ENCODE results near the gene ROBO3.

Gene ROBO3

DNA sequence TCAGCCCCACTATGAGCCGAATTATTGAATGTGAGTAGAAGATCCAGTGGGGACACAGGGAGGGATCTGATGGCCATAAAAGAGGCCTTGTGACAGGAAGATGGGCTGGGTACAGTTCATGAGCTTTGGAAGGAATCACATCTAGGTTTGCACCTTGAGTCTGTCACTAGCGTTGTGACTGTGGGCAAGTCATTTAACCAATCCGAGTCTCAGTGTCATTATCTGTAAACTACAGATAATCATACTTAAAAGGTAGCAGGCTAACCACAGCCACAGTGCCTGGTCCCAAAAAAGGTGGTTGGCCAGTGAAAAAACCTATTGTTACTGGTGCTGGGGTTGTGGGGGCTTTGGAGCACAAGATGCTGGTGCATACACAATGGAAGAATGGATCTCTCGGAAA is 57.6 kb downstream of the ROBO3 start:
- Histone ChIP-seq H3K27me3 (ENCODE audit: insufficient read depth, poor library complexity, severe bottlenecking) (no peaks in the 10 kb centered on the region), H3K27ac (replicated peaks) (no peak overlapping the region), H3K4me3 (replicated peaks; ENCODE audit: insufficient read depth, low read length) (no peak overlapping the region)
- no peak for DNase-seq (ENCODE audit: low read depth in 1 of 2, low spot score in 1 of 2)
- no peak for TF ChIP-seq SPI1 (IDR thresholded peaks at IDR 0.05; ENCODE audit: borderline replicate concordance, low read depth)
- TF ChIP-seq, protein P1, sequence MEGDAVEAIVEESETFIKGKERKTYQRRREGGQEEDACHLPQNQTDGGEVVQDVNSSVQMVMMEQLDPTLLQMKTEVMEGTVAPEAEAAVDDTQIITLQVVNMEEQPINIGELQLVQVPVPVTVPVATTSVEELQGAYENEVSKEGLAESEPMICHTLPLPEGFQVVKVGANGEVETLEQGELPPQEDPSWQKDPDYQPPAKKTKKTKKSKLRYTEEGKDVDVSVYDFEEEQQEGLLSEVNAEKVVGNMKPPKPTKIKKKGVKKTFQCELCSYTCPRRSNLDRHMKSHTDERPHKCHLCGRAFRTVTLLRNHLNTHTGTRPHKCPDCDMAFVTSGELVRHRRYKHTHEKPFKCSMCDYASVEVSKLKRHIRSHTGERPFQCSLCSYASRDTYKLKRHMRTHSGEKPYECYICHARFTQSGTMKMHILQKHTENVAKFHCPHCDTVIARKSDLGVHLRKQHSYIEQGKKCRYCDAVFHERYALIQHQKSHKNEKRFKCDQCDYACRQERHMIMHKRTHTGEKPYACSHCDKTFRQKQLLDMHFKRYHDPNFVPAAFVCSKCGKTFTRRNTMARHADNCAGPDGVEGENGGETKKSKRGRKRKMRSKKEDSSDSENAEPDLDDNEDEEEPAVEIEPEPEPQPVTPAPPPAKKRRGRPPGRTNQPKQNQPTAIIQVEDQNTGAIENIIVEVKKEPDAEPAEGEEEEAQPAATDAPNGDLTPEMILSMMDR (IDR thresholded peaks at IDR 0.05; ENCODE audit: insufficient read depth, low read length) = no peak
- TF ChIP-seq, protein P2, sequence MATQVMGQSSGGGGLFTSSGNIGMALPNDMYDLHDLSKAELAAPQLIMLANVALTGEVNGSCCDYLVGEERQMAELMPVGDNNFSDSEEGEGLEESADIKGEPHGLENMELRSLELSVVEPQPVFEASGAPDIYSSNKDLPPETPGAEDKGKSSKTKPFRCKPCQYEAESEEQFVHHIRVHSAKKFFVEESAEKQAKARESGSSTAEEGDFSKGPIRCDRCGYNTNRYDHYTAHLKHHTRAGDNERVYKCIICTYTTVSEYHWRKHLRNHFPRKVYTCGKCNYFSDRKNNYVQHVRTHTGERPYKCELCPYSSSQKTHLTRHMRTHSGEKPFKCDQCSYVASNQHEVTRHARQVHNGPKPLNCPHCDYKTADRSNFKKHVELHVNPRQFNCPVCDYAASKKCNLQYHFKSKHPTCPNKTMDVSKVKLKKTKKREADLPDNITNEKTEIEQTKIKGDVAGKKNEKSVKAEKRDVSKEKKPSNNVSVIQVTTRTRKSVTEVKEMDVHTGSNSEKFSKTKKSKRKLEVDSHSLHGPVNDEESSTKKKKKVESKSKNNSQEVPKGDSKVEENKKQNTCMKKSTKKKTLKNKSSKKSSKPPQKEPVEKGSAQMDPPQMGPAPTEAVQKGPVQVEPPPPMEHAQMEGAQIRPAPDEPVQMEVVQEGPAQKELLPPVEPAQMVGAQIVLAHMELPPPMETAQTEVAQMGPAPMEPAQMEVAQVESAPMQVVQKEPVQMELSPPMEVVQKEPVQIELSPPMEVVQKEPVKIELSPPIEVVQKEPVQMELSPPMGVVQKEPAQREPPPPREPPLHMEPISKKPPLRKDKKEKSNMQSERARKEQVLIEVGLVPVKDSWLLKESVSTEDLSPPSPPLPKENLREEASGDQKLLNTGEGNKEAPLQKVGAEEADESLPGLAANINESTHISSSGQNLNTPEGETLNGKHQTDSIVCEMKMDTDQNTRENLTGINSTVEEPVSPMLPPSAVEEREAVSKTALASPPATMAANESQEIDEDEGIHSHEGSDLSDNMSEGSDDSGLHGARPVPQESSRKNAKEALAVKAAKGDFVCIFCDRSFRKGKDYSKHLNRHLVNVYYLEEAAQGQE (IDR thresholded peaks at IDR 0.05; ENCODE audit: insufficient replicate concordance, low read depth) = no peak
- TF ChIP-seq POLR2AphosphoS5 (IDR thresholded peaks at IDR 0.05; ENCODE audit: low read depth) = no peak
- no peak for TF ChIP-seq GABPA (IDR thresholded peaks at IDR 0.05; ENCODE audit: low read depth)

DNA sequence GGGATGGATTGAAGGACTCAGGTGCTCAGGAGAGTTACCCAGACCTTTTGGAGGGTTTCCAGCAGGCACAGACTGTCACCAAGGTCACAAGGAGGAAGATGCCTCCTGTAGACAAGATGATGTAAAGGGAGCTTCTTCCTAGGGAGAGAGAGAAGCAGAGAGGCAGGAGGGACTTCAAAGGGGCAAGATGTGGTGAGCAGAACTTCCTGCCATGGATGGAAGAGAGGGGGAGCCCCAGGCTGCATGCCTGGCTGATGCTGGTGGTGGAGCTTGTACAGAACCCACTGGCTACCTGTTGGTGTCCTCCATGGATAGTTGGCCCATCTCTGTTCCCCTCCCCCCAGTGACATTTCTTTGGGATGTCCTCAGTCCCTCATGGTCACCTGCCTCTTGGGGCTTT is 58.1 kb downstream of the ROBO3 start:
- Histone ChIP-seq H3K27me3 (ENCODE audit: insufficient read depth, poor library complexity, severe bottlenecking) (no peaks in the 10 kb centered on the region), H3K4me3 (replicated peaks; ENCODE audit: insufficient read depth, low read length) (no peak overlapping the region), H3K27ac (replicated peaks) (no peak overlapping the region)
- TF ChIP-seq, protein P1 (IDR thresholded peaks at IDR 0.05; ENCODE audit: insufficient read depth, low read length) = no peak
- TF ChIP-seq, protein P2 (IDR thresholded peaks at IDR 0.05; ENCODE audit: insufficient replicate concordance, low read depth) = no peak
- TF ChIP-seq POLR2AphosphoS5 (IDR thresholded peaks at IDR 0.05; ENCODE audit: low read depth) (no peak), SPI1 (IDR thresholded peaks at IDR 0.05; ENCODE audit: borderline replicate concordance, low read depth) (no peak), GABPA (IDR thresholded peaks at IDR 0.05; ENCODE audit: low read depth) (no peak)
- DNase-seq (ENCODE audit: low read depth in 1 of 2, low spot score in 1 of 2) = no peak

DNA sequence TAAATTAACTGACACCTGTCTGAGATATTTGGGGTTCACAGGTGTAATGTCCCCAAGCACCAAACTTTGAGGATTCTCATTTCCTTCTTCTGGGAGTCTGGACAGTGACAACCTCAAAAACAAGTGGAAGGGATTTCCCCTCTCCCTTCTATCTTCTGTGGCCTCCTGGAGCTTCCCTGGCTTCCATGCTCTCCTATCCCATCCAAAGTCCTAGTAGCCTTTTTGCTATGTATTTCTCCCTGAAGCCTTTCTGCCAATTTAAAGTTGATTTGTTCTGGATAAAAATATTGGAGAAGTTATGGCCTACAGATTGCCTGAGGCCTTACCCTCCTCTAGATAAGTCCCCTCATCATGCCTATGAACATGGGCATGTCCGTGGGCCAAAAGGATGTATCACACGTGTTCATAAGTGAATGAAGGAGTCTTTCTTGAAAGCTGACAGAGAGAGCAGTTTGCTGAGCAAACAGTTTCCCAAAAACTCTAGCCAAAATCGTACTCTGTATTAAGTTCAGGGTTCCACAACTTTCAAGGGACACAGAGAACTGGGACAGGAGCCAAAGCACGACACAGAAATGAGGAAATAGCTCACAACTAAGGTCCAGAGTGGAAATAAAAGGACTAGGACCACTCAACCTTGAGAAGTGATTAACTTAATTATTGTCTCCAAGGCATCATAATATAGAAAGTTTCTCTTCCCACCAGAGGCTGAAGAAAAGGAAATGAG is 63.9 kb downstream of the ROBO3 start:
- no peak for DNase-seq (ENCODE audit: low read depth in 1 of 2, low spot score in 1 of 2)
- Histone ChIP-seq H3K4me3 (replicated peaks; ENCODE audit: insufficient read depth, low read length) (no peak overlapping the region), H3K27ac (replicated peaks) (no peak overlapping the region), H3K27me3 (ENCODE audit: insufficient read depth, poor library complexity, severe bottlenecking) (no peaks in the 10 kb centered on the region)
- TF ChIP-seq, protein P1 (IDR thresholded peaks at IDR 0.05; ENCODE audit: insufficient read depth, low read length) = no peak
- TF ChIP-seq, protein P2 (IDR thresholded peaks at IDR 0.05; ENCODE audit: insufficient replicate concordance, low read depth) = no peak
- no peak for TF ChIP-seq GABPA (IDR thresholded peaks at IDR 0.05; ENCODE audit: low read depth)
- no peak for TF ChIP-seq SPI1 (IDR thresholded peaks at IDR 0.05; ENCODE audit: borderline replicate concordance, low read depth)
- no peak for TF ChIP-seq POLR2AphosphoS5 (IDR thresholded peaks at IDR 0.05; ENCODE audit: low read depth)
